IMR-90 (cell line): ENCODE data around the gene RBPJL. TPM values are rescaled to one million over a fixed set of nuclear protein-coding genes. Genes with fewer than 3 reads are reported as not detected.
A peak's percentile ranks its signal among the peaks of the same experiment; 100 is the strongest.

Experiments used
- ATAC-seq: fragments of 200-7000 bp; cut with Tn5 transposase; 2 replicates; pipeline ENCODE4 v1.9.1; 2020; ENCODE audit warnings: low read depth, mild to moderate bottlenecking, moderate library complexity
- BruUV-seq: library from RNA; stranded (reverse); fragments of 400-500 nt; replicated peaks from 2 replicates; lab custom pipeline; 2021; lab: Mats Ljungman, UMichigan
- CTCF ChIA-PET: fragments of 300-600 bp; formaldehyde crosslinking; extraction: SDS; loops from one replicate; lab custom pipeline; 2021; ENCODE audit warnings: antibody characterized with exemption; lab: Yijun Ruan, JAX
- POLR2A ChIA-PET: fragments of 300-600 bp; sonication (Branson Sonifier 250); formaldehyde crosslinking; loops from one replicate; lab custom pipeline; 2022; ENCODE audit warnings: antibody characterized with exemption; ENCODE audit not compliant: unreplicated experiment; lab: Charles Lee
- DNase-seq: peaks from one replicate; pipeline ENCODE4 v3.0.0; 2013
- H2AFZ ChIP-seq: replicated peaks from 2 replicates; pipeline ENCODE3; 2013; ENCODE audit warnings: low read length, mild to moderate bottlenecking; ENCODE audit not compliant: poor library complexity
- H2AK5ac ChIP-seq: 2 replicates; pipeline ENCODE4 v1.6.1; 2013; ENCODE audit warnings: low read depth, low read length, inconsistent platforms
- H2AK9ac ChIP-seq: replicated peaks from 2 replicates; pipeline ENCODE3; 2013; ENCODE audit warnings: mild to moderate bottlenecking, low read depth, low read length, moderate library complexity; ENCODE audit not compliant: poor library complexity
- H2BK120ac ChIP-seq: 2 replicates; pipeline ENCODE4 v1.6.1; 2013; ENCODE audit warnings: low read depth, low read length, inconsistent platforms
- H2BK15ac ChIP-seq: 3 replicates; pipeline ENCODE4 v1.6.1; 2013; ENCODE audit warnings: low read depth, low read length, inconsistent platforms
- H2BK20ac ChIP-seq: 2 replicates; pipeline ENCODE4 v1.6.1; 2013; ENCODE audit warnings: low read depth, mild to moderate bottlenecking, inconsistent platforms, low read length, moderate library complexity
- H2BK5ac ChIP-seq: 2 replicates; pipeline ENCODE4 v1.6.1; 2013; ENCODE audit warnings: mild to moderate bottlenecking, low read depth, low read length, inconsistent platforms; ENCODE audit not compliant: poor library complexity, severe bottlenecking
- H3K14ac ChIP-seq: replicated peaks from 2 replicates; pipeline ENCODE4 v1.6.1; 2013; ENCODE audit warnings: low read depth, low read length, inconsistent platforms
- H3K18ac ChIP-seq: 2 replicates; pipeline ENCODE4 v1.6.1; 2013; ENCODE audit warnings: low read depth, low read length, control low read depth
- H3K23ac ChIP-seq: 2 replicates; pipeline ENCODE4 v1.6.1; 2013; ENCODE audit warnings: low read depth, low read length, inconsistent platforms
- H3K27ac ChIP-seq: 2 replicates; pipeline ENCODE4 v1.5.1; 2013; ENCODE audit warnings: mild to moderate bottlenecking, control low read depth, low read length; ENCODE audit not compliant: insufficient read depth
- H3K27me3 ChIP-seq: 2 replicates; pipeline ENCODE4 v1.6.1; 2013; ENCODE audit warnings: low read length; ENCODE audit not compliant: control insufficient read depth, insufficient read depth
- H3K36me3 ChIP-seq: 2 replicates; pipeline ENCODE4 v1.6.1; 2013; ENCODE audit warnings: low read length, mixed read lengths; ENCODE audit not compliant: control insufficient read depth, insufficient read depth
- H3K4ac ChIP-seq: 2 replicates; pipeline ENCODE4 v1.6.1; 2013; ENCODE audit warnings: low read depth, low read length, inconsistent platforms
- H3K4me1 ChIP-seq: 2 replicates; pipeline ENCODE4 v1.6.1; 2013; ENCODE audit warnings: low read length, mixed read lengths; ENCODE audit not compliant: control insufficient read depth, insufficient read depth
- H3K4me2 ChIP-seq: 2 replicates; pipeline ENCODE4 v1.6.1; 2013; ENCODE audit warnings: low read depth, mild to moderate bottlenecking, control low read depth, low read length, moderate library complexity
- H3K4me3 ChIP-seq: 2 replicates; pipeline ENCODE4 v1.5.1; 2013; ENCODE audit warnings: low read depth, mild to moderate bottlenecking, control low read depth, low read length, moderate library complexity; ENCODE audit not compliant: insufficient read depth
- H3K56ac ChIP-seq: 2 replicates; pipeline ENCODE4 v1.6.1; 2013; ENCODE audit warnings: low read length, inconsistent platforms; ENCODE audit not compliant: insufficient read depth; ENCODE audit errors: extremely low read depth
- H3K79me1 ChIP-seq, 2 experiments: 2 replicates each; pipeline ENCODE4 v1.6.1; 2013; ENCODE audit warnings: low read length in 2 of 2, inconsistent platforms in 1 of 2, low read depth in 1 of 2
- H3K9ac ChIP-seq: 2 replicates; pipeline ENCODE4 v1.6.1; 2013; ENCODE audit warnings: low read depth, low read length, control low read depth
- H3K9me1 ChIP-seq: 2 replicates; pipeline ENCODE4 v1.6.1; 2013; ENCODE audit warnings: low read length, inconsistent platforms; ENCODE audit not compliant: insufficient read depth
- H3K9me3 ChIP-seq: 2 replicates; pipeline ENCODE4 v1.6.1; 2013; ENCODE audit warnings: low read length; ENCODE audit not compliant: control insufficient read depth, insufficient read depth
- H4K20me1 ChIP-seq: 2 replicates; pipeline ENCODE4 v1.6.1; 2013; ENCODE audit warnings: low read length, inconsistent platforms; ENCODE audit not compliant: insufficient read depth
- H4K5ac ChIP-seq: 2 replicates; pipeline ENCODE4 v1.6.1; 2013; ENCODE audit warnings: mild to moderate bottlenecking, low read depth, low read length, control low read depth
- H4K8ac ChIP-seq, 2 experiments: 2 replicates each; pipeline ENCODE4 v1.6.1; 2013; ENCODE audit warnings: low read depth in 2 of 2, low read length in 2 of 2, control low read depth in 1 of 2, inconsistent platforms in 1 of 2
- H4K91ac ChIP-seq: 2 replicates; pipeline ENCODE4 v1.6.1; 2013; ENCODE audit warnings: low read depth, low read length, inconsistent platforms; ENCODE audit not compliant: insufficient read depth
- CEBPB ChIP-seq: IDR thresholded peaks from 2 replicates; pipeline ENCODE4 v1.6.1; 2012; ENCODE audit warnings: low read depth, low read length, improper control_type of control experiment
- CHD1 ChIP-seq: IDR thresholded peaks from 2 replicates; pipeline ENCODE4 v1.6.1; 2012; ENCODE audit warnings: low read depth, low read length, improper control_type of control experiment
- RAD21 ChIP-seq: IDR thresholded peaks from 2 replicates; pipeline ENCODE4 v1.6.1; 2012; ENCODE audit warnings: low read length, improper control_type of control experiment
- SMC3 ChIP-seq: fragments of 150-350 bp; IDR thresholded peaks from 2 replicates; pipeline ENCODE4 v1.6.1; 2016; ENCODE audit warnings: low read depth, mild to moderate bottlenecking, antibody characterized with exemption, low read length, moderate library complexity
- WGBS, 2 experiments: methylation state at CpG; one replicate each; pipeline versions ENCODE4 v1.1.5 to v1.1.7; 2013; ENCODE audit warnings: missing lambda C conversion rate in 2 of 2; ENCODE audit not compliant: insufficient read length in 1 of 2; ENCODE audit errors: extremely low coverage in 2 of 2; 5-methylcytosine and 5-hydroxymethylcytosine counted together
- dilution Hi-C: fragments of 300-500 bp; cut with HindIII; formaldehyde crosslinking; loops from one replicate; pipeline ENCODE4 v1.14.3; 2018; ENCODE audit warnings: low sequenced_read_pairs; ENCODE audit not compliant: unreplicated experiment
- in situ Hi-C: fragments of 300-500 bp; cut with MboI; formaldehyde crosslinking; loops from 3 replicates; pipeline ENCODE4 v1.14.3; 2019; ENCODE audit warnings: low sequenced_read_pairs, inconsistent platforms, mixed read lengths
- intact Hi-C: fragments of 100-400 bp; cut with micrococcal nuclease; formaldehyde crosslinking; loops from 2 replicates; pipeline ENCODE4 v1.10.0; 2022
- polyA plus RNA-seq, 3 experiments: library from polyadenylated mRNA; depleted of rRNA; stranded (reverse); fragments of >200 nt; gene quantifications; 2 replicates each; pipeline ENCODE4 v1.2.3, GENCODE V29; 2012; ENCODE audit warnings: low replicate concordance in 1 of 3
- total RNA-seq: library from RNA; depleted of rRNA; stranded (reverse); fragments of >200 nt; gene quantifications from 2 replicates; pipeline ENCODE4 v1.2.3, GENCODE V29; 2012
- TF ChIP-seq, protein P1 (sequence below): conservative IDR thresholded peaks from 2 replicates; pipeline ENCODE4 v1.5.1; 2012; ENCODE audit warnings: mild to moderate bottlenecking, low read depth, low read length, improper control_type of control experiment

RBPJL gene
- total and polyA plus RNA-seq, 2 of the 4 experiments (the other 2 are of a cell fraction), result not detected

DNA sequence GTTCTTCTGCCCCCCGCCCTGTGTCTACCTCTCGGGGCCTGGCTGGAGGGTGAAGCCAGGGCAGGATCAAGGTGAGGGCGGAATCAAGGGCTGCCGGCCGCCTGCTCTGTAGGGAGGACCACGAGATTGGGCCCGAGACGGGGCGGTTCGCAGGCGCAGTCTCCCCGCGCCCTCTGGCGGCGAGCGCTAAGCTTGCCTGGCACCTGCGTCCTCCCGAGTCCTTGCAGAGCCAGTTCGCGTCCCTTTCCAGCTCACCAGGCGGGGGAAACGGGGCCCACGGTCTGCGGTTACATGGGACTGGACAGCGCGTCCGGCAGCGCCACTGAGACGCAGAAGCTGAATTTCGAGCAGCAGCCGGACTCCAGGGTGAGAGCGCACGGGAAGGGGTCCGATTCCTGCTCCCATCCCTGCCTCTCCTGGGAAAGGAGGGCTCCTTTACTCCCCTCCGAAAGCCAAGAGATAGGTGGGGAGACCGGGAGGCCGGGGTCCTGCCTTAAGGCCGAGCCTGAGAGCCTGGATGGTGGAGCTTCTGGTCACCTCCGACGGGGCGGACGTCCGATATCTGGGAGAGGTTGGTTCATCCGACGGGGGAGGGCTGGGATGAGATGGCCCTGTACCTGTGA, 5.1 kb downstream of the RBPJL start:
- Histone ChIP-seq H2AK9ac (peak overlapping the region; percentile 44), H4K8ac (no peak overlapping the region), H2BK20ac (no peak overlapping the region), H3K79me1 (no peaks in the 10 kb centered on the region), H2BK15ac (no peak overlapping the region), H3K4me2 (no peak overlapping the region), H3K23ac (no peak overlapping the region), H2AK5ac (no peak overlapping the region), H3K36me3 (no peaks in the 10 kb centered on the region), H3K4me3 (no peak overlapping the region), H3K14ac (no peak overlapping the region), H2BK120ac (no peak overlapping the region), H2BK5ac (no peak overlapping the region), H3K9me1 (no peaks in the 10 kb centered on the region), H3K27ac (no peak overlapping the region), H3K27me3 (peaks cover 38% of the 10 kb centered on the region), H4K20me1 (no peaks in the 10 kb centered on the region), H4K91ac (no peak overlapping the region), H3K18ac (no peak overlapping the region), H3K9me3 (no peaks in the 10 kb centered on the region), H2AFZ (peak overlapping the region; percentile 90), H3K56ac (no peak overlapping the region), H3K9ac (no peak overlapping the region), H3K4me1 (no peaks in the 10 kb centered on the region), H4K5ac (no peak overlapping the region), H3K4ac (no peak overlapping the region)
- peak; percentile 51 for TF ChIP-seq RAD21
- TF ChIP-seq CEBPB, result no peak
- no peak for TF ChIP-seq CHD1
- TF ChIP-seq, protein P1, sequence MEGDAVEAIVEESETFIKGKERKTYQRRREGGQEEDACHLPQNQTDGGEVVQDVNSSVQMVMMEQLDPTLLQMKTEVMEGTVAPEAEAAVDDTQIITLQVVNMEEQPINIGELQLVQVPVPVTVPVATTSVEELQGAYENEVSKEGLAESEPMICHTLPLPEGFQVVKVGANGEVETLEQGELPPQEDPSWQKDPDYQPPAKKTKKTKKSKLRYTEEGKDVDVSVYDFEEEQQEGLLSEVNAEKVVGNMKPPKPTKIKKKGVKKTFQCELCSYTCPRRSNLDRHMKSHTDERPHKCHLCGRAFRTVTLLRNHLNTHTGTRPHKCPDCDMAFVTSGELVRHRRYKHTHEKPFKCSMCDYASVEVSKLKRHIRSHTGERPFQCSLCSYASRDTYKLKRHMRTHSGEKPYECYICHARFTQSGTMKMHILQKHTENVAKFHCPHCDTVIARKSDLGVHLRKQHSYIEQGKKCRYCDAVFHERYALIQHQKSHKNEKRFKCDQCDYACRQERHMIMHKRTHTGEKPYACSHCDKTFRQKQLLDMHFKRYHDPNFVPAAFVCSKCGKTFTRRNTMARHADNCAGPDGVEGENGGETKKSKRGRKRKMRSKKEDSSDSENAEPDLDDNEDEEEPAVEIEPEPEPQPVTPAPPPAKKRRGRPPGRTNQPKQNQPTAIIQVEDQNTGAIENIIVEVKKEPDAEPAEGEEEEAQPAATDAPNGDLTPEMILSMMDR, result peak; percentile 67
- peak; percentile 52; the same call in 1 of the 2 replicates for TF ChIP-seq SMC3
- peak; percentile 42 for DNase-seq
- peak; percentile 88 for ATAC-seq
- ChIA-PET POLR2A (interaction anchor here (0.5 kb wide), 1 partner anchor 174 kb away, joined by 3 read pairs; no protein-coding TSS in a partner anchor), CTCF (interaction anchor here (0.6 to 1.1 kb wide), 14 partner anchors 8 to 459 kb away, joined by 3 to 6 read pairs (median 3); no protein-coding TSS in a partner anchor)
- BruUV-seq, result no TSS peak
- dilution Hi-C loops, result no loop called here
- 22% methylated on average over 18 of the region's 45 CpGs; no CpG with 5 or more reads in 1 of the 2 experiments for WGBS, 2 experiments
- in situ Hi-C loops, result no loop called here
- intact Hi-C loops, result loop anchor here (5.0 kb wide), 1 partner anchor 266 kb away; the partner anchor contains the start of gene WFDC8
